Right lobe of liver (tissue), 4 donors: ENCODE measurements around the gene OVOL3.

Experiments
- POLR2A ChIP-seq: fragments of 450-650 bp; IDR thresholded peaks from one replicate; pipeline ENCODE4 v1.6.1; 2017; ENCODE audit warnings: antibody characterized with exemption, mild to moderate bottlenecking
- TF ChIP-seq, protein P1 (sequence below), 4 donors: fragments of 200-600 bp in 3 of 4; fragments of 450-650 bp in 1 of 4; IDR thresholded peaks; one replicate each; pipeline versions ENCODE4 v1.5.1 to v1.8.0; 2016 to 2022; ENCODE audit warnings: antibody characterized with exemption in 4 of 4, mild to moderate bottlenecking in 2 of 4
- donor health status: DM: no; HTN: no; CAD: no.
- donor health status: DM: no; HTN: no; CAD: no.
- donor health status: DM: no; HTN: yes; CAD: no.

DNA sequence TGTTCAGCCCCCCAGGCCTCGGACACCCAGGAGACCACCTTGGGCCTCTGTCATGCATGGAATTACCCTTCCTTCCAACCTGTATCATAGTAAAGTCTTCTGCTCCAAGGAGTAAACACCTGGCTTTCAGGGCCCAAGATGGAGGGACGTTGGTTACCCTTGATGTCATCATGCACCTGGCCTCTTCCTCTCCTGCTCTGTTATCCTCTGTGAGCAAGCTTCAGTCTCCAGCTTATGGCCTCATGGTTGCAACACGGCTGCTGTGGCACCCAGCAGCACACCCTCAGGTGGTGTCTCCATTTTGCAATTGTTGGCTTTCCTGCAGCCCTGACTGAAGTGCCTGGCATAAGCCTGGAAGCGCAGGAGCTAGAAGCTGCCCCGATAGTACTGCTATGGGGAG lies 4.0 kb upstream of the OVOL3 start:
- TF ChIP-seq, protein P1, sequence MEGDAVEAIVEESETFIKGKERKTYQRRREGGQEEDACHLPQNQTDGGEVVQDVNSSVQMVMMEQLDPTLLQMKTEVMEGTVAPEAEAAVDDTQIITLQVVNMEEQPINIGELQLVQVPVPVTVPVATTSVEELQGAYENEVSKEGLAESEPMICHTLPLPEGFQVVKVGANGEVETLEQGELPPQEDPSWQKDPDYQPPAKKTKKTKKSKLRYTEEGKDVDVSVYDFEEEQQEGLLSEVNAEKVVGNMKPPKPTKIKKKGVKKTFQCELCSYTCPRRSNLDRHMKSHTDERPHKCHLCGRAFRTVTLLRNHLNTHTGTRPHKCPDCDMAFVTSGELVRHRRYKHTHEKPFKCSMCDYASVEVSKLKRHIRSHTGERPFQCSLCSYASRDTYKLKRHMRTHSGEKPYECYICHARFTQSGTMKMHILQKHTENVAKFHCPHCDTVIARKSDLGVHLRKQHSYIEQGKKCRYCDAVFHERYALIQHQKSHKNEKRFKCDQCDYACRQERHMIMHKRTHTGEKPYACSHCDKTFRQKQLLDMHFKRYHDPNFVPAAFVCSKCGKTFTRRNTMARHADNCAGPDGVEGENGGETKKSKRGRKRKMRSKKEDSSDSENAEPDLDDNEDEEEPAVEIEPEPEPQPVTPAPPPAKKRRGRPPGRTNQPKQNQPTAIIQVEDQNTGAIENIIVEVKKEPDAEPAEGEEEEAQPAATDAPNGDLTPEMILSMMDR (IDR thresholded peaks at IDR 0.05) = no peak
- TF ChIP-seq POLR2A = no peak
